Right cardiac atrium (tissue), 5 donors: ENCODE measurements around the gene EYA2. TPM values are rescaled to one million over a fixed set of nuclear protein-coding genes. Genes with fewer than 3 reads are reported as not detected.

Experiments
- ATAC-seq, 2 donors: fragments of 200-7000 bp; cut with Tn5 transposase; one replicate each; pipeline versions ENCODE4 v1.8.0 to v1.9.1; 2020; ENCODE audit warnings: moderate library complexity in 2 of 2, mild to moderate bottlenecking in 1 of 2
- DNase-seq, 3 donors: peaks; one replicate each; pipeline ENCODE4 v3.0.0-alpha.2; 2020
- H3K27ac ChIP-seq: one replicate; pipeline ENCODE4 v1.5.1; 2013; ENCODE audit warnings: mild to moderate bottlenecking, low read length, control low read depth, moderate library complexity
- H3K27me3 ChIP-seq: one replicate; pipeline ENCODE4 v1.6.1; 2013; ENCODE audit not compliant: control insufficient read depth, insufficient read depth
- H3K4me1 ChIP-seq: one replicate; pipeline ENCODE4 v1.6.1; 2013; ENCODE audit warnings: low read length; ENCODE audit not compliant: control insufficient read depth, insufficient read depth
- H3K4me3 ChIP-seq: one replicate; pipeline ENCODE4 v1.5.1; 2013; ENCODE audit warnings: low read length, control low read depth
- H3K9me3 ChIP-seq: one replicate; pipeline ENCODE4 v1.6.1; 2013; ENCODE audit warnings: low read length; ENCODE audit not compliant: control insufficient read depth
- WGBS: extraction: QIAGEN DNeasy Blood & Tissue Kit; methylation state at CpG from one replicate; pipeline ENCODE4 v1.1.7; 2013; 5-methylcytosine and 5-hydroxymethylcytosine counted together
- intact Hi-C, 4 donors: fragments of 100-400 bp; cut with DNase I; formaldehyde crosslinking; loops; one replicate each; pipeline versions ENCODE4 v1.11.0 to v1.14.0; 2022 to 2023
- polyA plus RNA-seq: library from polyadenylated mRNA; stranded (reverse); fragments of 200-250 nt; gene quantifications from one replicate; pipeline ENCODE4 v1.2.3, GENCODE V29; 2013
- total RNA-seq, 4 donors: library from RNA; stranded (reverse); fragmentation: NEBNext Ultra II Directional; extraction: Animal tissue kit (Norgen Biotek cat#: 25700); gene quantifications; one replicate each; pipeline ENCODE4 v1.2.1, GENCODE V29; 2021
- donor health status: healthy with polysubstance abuse.
- donor health status: DM: no; HTN: yes; CAD: no.
- donor health status: DM: no; HTN: no; CAD: no.
- donor health status: DM: no; HTN: yes; CAD: no; lungs with severe emphysema.
- donor health status: DM: yes; HTN: yes; CAD: no.

Gene EYA2
- total and polyA plus RNA-seq, 5 donors = 1.6 to 3.7 (median 3.4) TPM

- WGBS = 89% methylated on average over 8 of the region's 8 CpGs
- Histone ChIP-seq H3K27me3 (no peaks in the 10 kb centered on the region), H3K27ac (no peak overlapping the region), H3K4me1 (no peaks in the 10 kb centered on the region), H3K4me3 (no peak overlapping the region), H3K9me3 (no peaks in the 10 kb centered on the region)
- intact Hi-C loops = no loop called here
- DNase-seq (no peak), ATAC-seq (no peak)
These were observed 119.0 kb downstream of the EYA2 start for GRCh38 chr20:47013606-47014005.

- no peaks in the 10 kb centered on the region for H3K4me1 ChIP-seq
- no peak overlapping the region for H3K27ac ChIP-seq
- no peak overlapping the region for H3K4me3 ChIP-seq
- ATAC-seq = no peak
- no peak for DNase-seq
- H3K9me3 ChIP-seq = no peaks in the 10 kb centered on the region
- intact Hi-C loops = no loop called here
- WGBS = 82% methylated on average over 8 of the region's 8 CpGs
- H3K27me3 ChIP-seq = no peaks in the 10 kb centered on the region
These were observed 121.5 kb downstream of the EYA2 start for GRCh38 chr20:47016068-47016664.

GRCh38 chr20:47018381-47018780 lies 123.7 kb downstream of the EYA2 start:
- WGBS = 82% methylated on average over 11 of the region's 11 CpGs
- Histone ChIP-seq H3K27ac (no peak overlapping the region), H3K9me3 (no peaks in the 10 kb centered on the region), H3K4me1 (no peaks in the 10 kb centered on the region), H3K27me3 (no peaks in the 10 kb centered on the region), H3K4me3 (no peak overlapping the region)
- ATAC-seq (no peak), DNase-seq (no peak)
- intact Hi-C loops = no loop called here

DNA sequence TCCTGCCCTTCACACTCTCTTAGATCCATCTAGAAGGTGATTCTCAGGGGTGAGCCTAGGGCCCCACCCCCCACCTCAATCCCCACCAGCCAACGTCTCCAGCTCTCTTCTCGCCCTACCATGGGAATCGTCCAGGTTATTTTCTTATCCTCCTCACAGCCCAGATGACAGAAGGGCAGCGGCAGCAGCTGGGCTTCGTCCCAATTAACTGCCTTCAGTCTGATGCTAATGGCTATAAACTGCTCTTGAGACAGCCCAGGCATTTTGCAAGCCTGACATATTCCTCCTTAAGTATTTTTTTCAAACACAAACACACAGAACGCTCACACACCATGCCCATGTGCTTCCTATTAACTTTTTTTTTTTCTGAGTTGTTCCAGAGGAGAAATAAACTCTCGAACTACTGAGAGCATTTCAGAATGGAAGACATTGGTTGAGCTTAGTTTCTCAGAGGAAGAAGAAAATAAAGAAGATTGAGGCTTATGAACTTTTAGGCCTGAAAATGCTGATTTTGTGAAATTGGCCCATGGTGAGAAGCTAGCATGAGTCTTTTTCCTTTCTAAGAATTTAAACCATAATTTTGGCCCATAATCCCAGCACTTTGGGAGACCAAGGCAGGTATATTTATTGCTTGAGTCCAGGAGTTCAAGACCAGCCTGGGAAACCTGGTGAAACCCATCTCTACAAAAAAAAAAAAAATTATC lies 124.6 kb downstream of the EYA2 start:
- ATAC-seq (peak; percentile 18 to 45), DNase-seq (peak in 1 of 3 donors; percentile 28)
- WGBS = 18% methylated on average over 7 of the region's 7 CpGs
- Histone ChIP-seq H3K27me3 (no peaks in the 10 kb centered on the region), H3K4me1 (no peaks in the 10 kb centered on the region), H3K9me3 (no peaks in the 10 kb centered on the region), H3K27ac (no peak overlapping the region), H3K4me3 (no peak overlapping the region)
- intact Hi-C loops = no loop called here

- no peak overlapping the region for H3K4me3 ChIP-seq
- ATAC-seq (no peak), DNase-seq (no peak)
- no peak overlapping the region for H3K27ac ChIP-seq
- WGBS = 72% methylated on average over 2 of the region's 2 CpGs
- H3K27me3 ChIP-seq = no peaks in the 10 kb centered on the region
- intact Hi-C loops = no loop called here
- H3K9me3 ChIP-seq = no peaks in the 10 kb centered on the region
- H3K4me1 ChIP-seq = no peaks in the 10 kb centered on the region
These were observed 125.6 kb downstream of the EYA2 start for GRCh38 chr20:47020231-47020630.

GRCh38 chr20:47021850-47022249 lies 127.2 kb downstream of the EYA2 start:
- DNase-seq = no peak
- H3K27me3 ChIP-seq = no peaks in the 10 kb centered on the region
- WGBS = 79% methylated on average over 4 of the region's 4 CpGs

DNA sequence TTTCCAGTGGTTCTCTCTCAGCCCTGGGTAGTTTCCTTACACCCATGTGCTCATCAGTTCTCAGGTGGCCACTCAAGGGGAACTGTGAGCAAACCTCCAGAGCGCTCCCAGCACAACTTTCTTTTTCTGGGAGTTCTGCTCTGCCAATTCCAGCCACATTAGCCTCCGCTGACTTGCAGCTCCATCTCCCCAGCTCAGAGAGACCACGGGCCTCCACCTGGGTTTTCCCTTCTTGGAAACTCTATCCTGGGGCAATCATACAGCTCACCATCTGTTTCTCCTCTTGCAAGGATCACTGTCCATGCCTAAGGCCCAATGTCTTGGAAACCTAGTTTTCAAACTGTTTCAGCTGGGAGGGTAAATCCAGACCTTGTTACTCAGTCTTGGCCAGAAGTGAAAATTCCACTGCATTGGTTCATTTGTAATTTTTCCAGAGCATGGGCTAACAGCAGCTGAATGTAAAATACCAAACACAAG lies 129.9 kb downstream of the EYA2 start:
- H3K4me3 ChIP-seq = no peak overlapping the region
- 70% methylated on average over 3 of the region's 3 CpGs for WGBS
- intact Hi-C loops = no loop called here
- H3K4me1 ChIP-seq = no peaks in the 10 kb centered on the region
- DNase-seq (no peak), ATAC-seq (no peak)
- no peak overlapping the region for H3K27ac ChIP-seq
- no peaks in the 10 kb centered on the region for H3K27me3 ChIP-seq
- H3K9me3 ChIP-seq = peaks cover 3% of the 10 kb centered on the region

More at GRCh38 chr20:47021850-47022249, 127.2 kb downstream of the EYA2 start:
- Histone ChIP-seq H3K27ac (no peak overlapping the region), H3K4me1 (no peaks in the 10 kb centered on the region), H3K4me3 (no peak overlapping the region), H3K9me3 (no peaks in the 10 kb centered on the region)
- ATAC-seq = no peak
- intact Hi-C loops = no loop called here

- no peaks in the 10 kb centered on the region for H3K27me3 ChIP-seq
- H3K27ac ChIP-seq = no peak overlapping the region
- intact Hi-C loops = no loop called here
- WGBS = 83% methylated on average over 4 of the region's 4 CpGs
- peaks cover 3% of the 10 kb centered on the region for H3K9me3 ChIP-seq
- no peak overlapping the region for H3K4me3 ChIP-seq
- no peak for ATAC-seq
- no peak for DNase-seq
- H3K4me1 ChIP-seq = peaks cover 4% of the 10 kb centered on the region
These were observed 132.4 kb downstream of the EYA2 start for GRCh38 chr20:47027042-47027441.

DNA sequence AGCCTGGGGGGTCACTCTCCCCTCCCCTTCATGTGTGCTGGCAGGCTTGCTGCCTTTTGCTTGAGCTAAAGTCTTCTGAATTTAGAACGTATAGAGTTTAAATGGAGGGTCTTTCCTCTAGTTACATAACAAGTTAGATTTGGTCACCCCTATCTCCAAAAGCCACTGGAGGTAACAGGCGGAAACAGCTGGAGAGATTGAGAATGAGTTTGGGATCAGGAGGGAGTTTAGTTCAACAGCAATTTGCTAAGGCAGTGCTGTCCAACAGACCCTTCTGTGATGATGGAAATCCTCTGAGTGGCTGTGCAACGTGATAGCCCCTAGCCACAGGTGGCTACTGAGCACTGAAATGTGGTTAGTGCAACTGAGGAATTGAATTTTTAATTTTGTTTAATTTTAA lies 132.8 kb downstream of the EYA2 start:
- Histone ChIP-seq H3K4me3 (no peak overlapping the region), H3K9me3 (peaks cover 3% of the 10 kb centered on the region), H3K4me1 (peaks cover 4% of the 10 kb centered on the region), H3K27ac (no peak overlapping the region), H3K27me3 (no peaks in the 10 kb centered on the region)
- 90% methylated on average over 3 of the region's 3 CpGs for WGBS
- no peak for ATAC-seq
- intact Hi-C loops = no loop called here
- DNase-seq = no peak

GRCh38 chr20:47028487-47028886 lies 133.8 kb downstream of the EYA2 start:
- no peak for DNase-seq
- Histone ChIP-seq H3K27me3 (no peaks in the 10 kb centered on the region), H3K4me1 (peaks cover 4% of the 10 kb centered on the region), H3K27ac (no peak overlapping the region), H3K9me3 (peaks cover 3% of the 10 kb centered on the region), H3K4me3 (no peak overlapping the region)
- ATAC-seq = no peak
- WGBS = 95% methylated on average over 2 of the region's 2 CpGs
- intact Hi-C loops = no loop called here

DNA sequence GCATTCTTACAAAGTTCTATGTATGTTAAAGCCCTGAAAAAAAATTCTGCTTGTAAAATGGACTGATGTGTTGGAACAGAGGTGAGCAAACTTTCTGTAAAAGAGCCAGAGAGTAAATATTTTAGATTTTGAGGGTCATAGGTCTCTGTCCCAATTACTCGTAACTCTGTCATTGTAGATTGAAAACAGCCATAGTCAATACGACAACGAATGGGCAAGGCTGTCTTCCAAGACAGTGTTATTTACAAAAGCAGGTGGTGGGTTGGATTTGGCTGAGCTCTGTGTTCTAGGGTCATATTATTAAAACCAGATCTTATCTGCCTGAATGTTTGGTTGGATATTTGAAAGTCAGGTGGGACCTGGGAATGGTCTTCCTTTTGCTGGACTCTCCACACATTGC lies 135.2 kb downstream of the EYA2 start:
- H3K4me3 ChIP-seq = no peak overlapping the region
- intact Hi-C loops = no loop called here
- ATAC-seq = no peak
- peaks cover 4% of the 10 kb centered on the region for H3K4me1 ChIP-seq
- DNase-seq = no peak
- H3K9me3 ChIP-seq = peaks cover 3% of the 10 kb centered on the region
- 77% methylated on average over 3 of the region's 3 CpGs for WGBS
- no peak overlapping the region for H3K27ac ChIP-seq
- H3K27me3 ChIP-seq = no peaks in the 10 kb centered on the region
